Cerebellar cortex (tissue), 1 donor: ENCODE results near the gene ANXA1.
"Not testable (repeated sequence)": the region's sequence is repeated elsewhere in the genome, so short reads cannot be mapped to it uniquely, and the experiment has no call there.

Experiments
- DNase-seq: peaks from one replicate; pipeline ENCODE4 v3.0.0-alpha.2; 2015; ENCODE audit warnings: low spot score

Gene ANXA1

DNA sequence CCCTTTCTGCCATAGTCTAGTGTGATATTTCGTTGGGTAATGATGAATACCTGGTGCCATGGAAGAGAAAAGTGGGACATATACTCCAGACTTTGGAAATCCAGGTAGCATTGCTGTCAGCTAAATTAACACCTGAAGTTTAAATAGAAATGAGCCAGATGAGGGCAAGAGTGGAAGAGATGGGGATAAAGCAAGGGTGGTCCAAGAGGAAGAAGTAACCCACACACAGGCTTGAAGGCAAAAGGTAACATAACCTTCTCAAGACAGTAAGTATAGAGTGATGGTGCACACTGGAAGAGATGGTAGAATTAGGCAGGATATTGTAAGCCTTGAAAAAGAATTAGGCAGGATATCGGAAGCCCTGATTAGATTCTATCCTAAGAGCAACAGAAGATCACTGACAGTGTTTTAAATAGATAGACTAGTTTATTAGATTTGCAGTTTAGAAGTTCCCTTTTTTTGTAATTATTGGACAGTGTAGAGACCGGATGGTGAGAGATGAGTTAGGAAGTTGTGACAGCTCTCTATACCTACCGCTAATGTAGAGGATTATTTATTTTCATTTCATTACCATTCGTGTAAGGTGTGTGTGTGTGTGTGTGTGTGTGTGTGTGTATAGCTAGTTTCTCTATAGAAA lies 16.8 kb downstream of the ANXA1 start:
- DNase-seq, result no peak

DNA sequence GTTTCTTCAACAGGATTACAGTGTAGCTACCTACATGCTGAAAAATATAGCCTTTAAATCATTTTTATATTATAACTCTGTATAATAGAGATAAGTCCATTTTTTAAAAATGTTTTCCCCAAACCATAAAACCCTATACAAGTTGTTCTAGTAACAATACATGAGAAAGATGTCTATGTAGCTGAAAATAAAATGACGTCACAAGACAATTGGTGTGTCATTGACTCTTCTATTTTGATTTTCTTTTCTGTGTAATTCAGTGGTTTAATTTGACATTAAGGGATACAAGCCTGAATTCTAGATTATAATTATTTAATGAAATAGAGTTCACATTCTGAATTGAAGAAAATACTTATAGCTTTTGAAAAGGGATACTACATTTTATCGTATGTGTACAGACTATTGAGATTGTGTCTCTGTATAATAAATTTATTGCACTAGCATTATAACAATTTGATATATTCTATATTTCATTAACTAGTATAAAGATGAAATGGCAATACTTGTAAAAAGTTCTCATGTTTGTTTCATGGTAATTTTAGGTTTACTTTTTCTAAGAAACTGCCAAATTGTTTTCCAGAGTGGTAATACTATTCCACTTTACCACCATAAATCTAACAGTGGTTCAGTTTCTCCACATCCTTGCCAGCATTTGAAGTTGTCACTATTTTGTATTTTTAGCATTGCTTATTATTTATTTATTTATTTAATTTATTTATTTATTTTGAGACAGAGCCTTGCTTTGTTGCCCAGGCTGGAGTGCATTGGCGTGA lies 18.7 kb downstream of the ANXA1 start:
- no peak for DNase-seq

DNA sequence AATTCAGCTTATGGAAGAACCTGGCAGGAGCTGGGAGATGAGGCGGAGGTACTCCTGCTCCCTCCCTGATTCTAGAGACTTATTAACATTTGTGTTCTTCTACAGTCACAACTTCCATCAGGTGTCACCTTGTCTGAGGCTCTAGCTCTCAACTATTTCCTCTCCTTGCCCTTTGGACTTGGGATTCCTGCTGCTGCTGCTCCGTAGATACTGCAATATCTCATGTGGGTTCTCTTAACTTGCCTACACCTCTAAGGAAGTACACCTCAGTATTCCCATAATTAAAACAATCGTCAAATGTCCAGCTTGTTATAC lies 21.2 kb downstream of the ANXA1 start:
- DNase-seq, result no peak

DNA sequence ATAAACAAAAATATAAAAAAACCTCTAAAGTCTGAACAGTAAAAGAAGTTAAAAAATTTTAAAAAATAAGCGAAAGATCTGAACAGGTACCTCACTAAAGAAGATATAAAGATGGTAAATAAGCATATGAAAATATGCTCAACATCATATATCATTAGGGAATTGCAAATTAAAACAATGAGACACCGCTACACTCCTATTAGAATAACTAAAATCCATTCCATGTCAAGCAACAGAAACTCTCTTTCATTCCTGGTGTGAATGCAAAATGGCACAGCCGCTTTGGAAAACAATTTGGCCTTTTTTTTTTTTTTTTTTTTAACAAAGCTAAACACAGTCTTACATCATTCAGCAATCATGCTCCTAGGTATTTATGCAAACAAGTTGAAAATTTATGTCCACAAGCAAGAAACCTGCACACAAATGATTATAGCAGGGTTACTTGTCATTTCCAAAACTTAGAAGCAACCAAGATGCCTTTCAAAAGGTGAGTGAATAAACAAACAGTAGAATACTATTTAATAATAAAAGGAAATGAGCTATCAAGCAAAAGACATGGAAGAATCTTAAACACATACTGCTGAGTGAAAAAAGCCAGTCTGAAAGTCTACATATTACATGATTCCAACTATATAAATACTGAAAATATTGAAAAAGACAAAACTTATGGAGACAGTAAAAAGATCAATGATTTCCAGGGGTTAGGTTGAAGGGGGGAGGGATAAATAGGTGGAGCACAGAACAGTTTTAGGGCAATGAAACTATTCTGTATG lies 22.1 kb downstream of the ANXA1 start:
- no peak for DNase-seq

DNA sequence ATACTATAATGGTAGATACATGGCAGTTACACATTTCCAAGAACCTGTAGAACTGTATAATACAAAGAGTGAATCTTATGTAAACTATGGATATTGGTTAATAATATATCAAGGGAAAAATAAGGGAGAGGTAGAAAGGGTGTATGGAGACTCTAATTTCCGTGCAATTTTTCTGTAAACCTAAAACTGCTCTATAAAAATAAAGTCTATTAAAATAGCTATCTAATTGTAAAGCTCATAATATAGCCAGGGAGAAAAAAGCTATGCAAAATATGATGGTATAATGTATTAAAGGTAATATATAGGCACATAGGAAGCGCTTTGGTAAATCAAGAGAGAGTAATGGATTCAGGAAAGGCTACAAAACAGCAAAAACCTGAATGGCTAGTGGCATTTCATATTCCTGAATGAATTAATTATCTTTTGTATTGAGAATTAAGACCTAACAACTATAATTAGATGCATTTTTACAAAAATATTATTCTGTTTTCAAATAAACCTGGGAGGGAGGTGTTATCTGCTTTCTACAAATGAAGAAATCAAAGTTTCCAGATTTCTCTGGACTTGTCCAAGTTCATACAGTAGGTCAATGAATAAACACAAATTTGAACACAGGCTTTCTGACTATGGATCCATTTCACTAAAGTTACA lies 22.8 kb downstream of the ANXA1 start:
- DNase-seq, result no peak

DNA sequence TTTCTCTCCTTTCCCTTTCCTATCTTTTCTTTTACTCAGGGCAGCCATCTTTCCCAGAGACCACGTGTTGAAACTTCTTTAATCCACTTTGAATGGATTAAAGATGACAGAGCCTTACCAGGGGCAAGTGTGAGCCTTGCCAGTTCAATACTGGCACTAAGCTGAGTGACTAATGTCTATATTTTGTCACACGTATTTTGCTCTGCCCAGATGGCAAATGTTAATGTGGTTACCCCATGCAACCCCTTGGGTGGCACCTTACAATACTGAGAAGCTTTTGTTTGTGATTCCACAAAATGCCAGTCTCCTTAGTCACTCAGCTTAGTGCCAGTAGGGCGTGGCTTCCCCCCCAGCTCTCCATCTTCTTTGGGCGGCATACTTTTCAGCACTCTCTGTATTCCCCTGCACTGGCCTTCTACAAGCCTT lies 24.8 kb downstream of the ANXA1 start:
- no peak for DNase-seq

DNA sequence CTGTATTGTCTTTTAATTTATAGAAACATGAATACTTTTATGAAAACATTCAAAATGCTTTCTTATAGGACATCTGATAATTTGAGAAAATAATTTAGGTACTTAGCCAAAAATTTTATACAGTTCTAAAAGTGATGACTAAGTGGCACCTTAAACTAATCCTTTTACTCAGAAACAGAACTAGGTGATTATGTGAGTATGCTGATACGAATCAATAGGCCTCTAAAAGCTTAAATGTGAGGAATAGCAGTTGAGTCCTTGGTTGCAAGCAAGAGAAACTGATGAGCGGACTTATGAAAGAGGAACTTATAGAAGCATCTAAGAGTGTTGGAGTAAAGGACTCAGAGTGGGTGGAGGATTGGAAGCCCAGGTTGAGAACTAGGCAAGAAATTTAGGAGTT lies 26.4 kb downstream of the ANXA1 start:
- DNase-seq, result no peak

DNA sequence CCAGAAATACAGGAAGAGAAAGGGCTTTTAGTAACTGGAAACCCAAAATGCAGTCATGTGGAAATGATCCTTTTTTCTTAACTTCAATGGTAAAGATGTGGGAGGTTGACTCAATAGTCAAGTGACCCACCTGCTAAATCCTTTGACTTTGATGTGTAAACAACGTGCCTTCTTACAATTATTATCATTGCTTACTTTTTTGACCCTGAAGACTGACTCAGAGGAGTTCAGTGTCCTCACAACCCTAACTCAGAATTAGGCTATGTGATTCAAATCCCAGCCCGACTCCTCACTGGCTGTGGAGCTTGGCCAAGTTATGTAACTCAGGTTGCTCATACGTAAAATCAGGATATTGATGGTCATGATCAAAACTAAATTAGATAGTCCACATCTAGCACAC lies 27.9 kb downstream of the ANXA1 start:
- no peak for DNase-seq

DNA sequence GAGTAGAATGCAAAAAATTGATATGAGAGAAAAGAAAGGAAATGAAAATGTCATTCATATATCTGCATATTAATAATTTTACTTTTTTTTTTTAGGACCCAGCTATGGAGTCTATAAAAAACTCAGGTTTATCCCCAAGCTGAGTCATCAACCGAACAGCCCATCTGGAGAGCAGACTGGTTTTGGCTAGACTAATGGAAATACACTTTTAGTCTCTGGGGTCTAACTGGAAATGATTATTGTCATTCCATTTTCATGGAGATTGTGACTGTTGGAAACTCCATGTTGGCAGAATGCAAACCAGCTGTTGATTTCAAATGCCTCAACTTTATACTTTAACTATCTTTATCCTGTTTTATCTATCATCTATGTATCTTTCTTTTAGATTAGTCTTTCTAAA lies 28.7 kb downstream of the ANXA1 start:
- no peak for DNase-seq

DNA sequence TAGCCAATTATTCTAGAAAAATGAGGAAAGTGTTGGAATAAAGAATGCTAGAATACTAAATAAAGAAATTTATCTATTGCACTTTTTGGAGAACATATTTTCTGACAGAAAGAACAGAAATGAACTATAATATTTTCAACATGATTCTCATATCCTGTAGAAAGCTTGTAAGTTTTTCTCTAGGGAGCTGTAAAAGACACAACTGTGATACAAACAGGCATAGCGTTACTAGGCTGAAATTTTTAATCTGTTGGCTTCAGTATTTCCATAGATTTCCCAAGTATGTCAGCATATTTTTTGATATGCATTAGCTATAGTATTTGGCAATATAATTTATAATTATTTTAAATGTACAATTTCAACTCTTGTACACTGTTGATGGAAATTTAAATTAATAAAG lies 31.3 kb downstream of the ANXA1 start:
- no peak for DNase-seq

DNA sequence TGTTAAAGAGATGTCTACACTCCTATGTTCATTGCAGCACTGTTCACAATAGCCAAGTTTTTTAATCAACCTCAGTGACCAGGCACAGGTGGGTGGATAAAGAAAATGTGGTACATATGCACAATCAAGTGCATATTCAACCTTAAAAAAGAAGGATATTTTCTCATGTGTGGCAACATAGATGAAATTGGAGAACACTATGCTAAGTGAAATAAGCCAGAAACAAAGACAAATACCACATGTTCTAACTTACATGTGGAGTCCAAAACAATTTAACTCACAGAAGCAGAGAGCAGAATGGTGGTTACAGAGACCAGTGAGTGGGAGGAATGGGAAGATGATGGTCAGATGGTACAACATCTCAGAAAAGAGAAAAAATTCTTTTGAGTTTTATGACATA lies 31.8 kb downstream of the ANXA1 start:
- DNase-seq, result no peak

DNA sequence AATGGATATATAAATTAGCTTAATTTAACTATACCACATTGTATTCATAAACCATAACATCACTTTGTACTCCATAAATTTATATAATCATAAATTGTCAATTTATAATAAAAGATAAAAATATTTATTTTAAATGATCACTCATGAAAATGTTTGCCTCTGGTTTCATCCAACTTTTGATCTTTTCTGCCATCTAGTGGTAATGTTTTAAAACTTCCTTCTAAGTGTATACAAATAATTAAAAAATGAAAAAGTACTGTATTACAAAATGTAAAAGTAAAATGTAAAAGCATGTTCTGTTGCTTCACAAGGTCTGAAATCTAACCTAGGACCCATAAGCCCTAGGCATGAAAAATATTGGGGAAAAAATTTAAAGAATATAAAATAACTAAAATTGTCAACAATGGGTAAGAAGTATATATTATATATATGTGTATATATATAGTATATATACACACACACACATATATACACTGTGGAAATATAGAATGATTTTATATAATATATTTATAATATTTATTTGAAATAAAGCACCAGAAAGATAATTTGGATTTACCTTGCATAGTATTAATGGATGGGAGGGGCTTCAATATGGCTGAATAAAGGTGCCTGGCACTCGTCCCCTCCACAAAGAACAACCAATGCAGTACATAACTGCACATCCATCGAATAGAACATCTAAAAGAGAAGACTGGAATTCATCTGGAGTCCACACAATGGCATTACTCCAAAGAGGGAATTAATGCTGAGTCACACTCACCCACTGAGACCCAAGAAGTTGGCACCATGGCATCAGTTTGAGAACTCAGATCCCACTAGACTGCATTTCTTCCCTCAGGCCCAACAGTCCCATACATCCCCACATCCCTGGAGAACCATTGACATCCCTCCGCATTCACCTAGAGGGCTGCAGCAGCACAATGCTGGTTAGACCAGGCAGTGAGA lies 32.5 kb downstream of the ANXA1 start:
- DNase-seq, result peak; percentile 30

DNA sequence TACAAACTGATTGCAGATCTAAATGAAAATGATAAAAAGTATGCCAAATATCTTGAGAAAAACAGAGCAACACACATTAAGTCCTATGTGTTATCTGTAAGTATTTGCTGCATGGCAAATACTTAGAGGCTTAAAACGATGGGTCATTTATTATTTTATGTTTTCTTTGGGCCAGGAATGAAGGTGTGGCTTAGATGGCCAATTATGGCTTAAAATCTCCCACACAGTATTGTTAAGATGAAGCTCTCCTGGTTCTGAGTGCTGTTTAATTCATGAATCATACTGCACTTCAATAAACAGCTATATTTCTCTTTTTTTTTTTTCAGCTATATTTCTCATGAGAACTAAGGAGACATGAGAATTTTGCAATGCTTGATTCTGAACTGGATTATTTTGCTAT lies 39.4 kb downstream of the ANXA1 start:
- DNase-seq, result not testable (repeated sequence)

DNA sequence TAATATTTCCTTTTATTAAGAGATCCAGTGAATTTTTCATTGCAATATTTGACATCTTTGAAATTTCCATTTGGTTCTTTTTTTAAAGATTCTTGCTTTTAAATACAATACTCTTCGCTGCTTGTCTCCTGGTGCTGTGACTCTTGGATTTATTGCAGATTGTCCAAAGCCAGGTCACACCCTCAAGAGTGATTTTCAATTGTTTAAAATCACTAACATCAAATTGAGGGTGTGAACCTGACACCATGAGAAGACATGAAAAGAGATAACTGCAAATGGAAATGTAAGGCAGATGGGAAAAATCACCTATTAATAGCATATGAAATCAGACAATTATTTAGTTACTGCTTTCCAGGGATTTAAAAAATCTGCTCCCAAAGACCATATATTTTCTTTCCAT lies 42.6 kb downstream of the ANXA1 start:
- no peak for DNase-seq

DNA sequence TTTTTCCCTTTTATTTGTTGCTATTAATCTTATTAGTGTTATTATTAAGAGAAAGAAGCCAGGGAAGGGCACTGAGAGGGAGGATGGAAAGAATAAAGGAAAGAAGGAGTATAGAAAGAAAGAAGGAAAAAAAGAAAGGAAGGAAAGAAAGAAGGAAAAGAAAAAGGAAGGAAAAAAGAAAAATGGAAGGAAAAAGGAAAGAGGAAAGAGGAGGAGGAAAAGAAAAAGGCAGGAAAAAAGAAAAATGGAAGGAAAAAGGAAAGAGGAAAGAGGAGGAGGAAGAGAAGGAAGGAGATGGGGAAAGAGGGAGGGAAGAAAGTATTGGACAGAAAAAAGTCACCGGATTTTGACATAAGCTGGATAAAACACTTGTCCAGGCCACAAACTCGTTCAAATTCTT lies 47.8 kb downstream of the ANXA1 start:
- no peak for DNase-seq

DNA sequence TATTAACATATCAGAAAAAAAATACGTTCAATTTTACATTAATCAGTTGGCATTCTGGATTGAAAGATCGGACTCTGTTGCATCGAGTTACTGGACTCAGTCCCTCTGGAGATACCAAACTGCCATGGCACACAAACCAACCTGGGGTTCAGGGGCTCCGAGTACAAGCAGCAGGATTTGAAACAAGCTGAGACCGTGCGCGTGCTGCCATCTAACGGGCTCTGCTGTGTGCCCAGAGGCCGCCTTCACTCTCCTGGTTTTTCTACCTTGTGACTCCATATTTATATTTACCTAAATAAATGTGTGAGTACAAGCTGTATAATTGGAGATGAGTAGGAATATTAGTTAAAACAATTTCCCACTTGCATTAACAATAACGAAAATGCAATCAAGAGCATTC lies 48.2 kb downstream of the ANXA1 start:
- DNase-seq, result peak; percentile 7

DNA sequence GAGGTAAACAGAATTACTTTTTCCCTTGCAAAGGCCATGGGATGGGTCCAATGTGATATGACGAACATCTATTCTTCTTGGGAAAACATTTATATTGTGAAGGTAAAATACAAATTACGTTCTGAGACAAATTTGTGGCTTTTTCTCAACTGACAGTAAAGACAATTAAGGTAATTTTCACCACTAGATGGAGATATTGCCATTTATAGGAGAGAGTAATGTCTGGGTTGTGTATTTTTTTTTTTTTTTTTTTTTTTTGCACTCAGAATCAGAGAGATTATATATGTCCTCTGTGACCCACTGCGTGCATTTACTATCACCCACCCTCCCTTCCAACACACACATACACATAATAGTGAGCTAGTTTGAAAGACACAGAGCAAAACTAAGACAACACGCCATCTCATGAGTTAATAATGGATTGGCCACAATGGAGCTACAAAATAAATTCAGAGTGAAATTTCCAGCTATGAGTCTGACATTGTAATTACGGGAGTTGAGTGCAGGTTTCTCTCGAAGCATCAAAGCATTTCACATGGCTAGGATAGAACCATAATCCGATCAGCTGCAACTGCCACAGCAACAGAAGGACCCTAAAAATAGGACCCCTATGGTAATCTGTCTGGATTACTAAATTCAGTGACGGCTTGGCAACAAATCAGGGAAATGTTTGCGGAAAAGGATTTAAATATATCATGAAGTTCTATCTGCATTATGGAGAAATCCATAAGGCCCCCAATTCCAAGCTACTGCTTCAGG lies 49.2 kb downstream of the ANXA1 start:
- DNase-seq, result peak; percentile 31

DNA sequence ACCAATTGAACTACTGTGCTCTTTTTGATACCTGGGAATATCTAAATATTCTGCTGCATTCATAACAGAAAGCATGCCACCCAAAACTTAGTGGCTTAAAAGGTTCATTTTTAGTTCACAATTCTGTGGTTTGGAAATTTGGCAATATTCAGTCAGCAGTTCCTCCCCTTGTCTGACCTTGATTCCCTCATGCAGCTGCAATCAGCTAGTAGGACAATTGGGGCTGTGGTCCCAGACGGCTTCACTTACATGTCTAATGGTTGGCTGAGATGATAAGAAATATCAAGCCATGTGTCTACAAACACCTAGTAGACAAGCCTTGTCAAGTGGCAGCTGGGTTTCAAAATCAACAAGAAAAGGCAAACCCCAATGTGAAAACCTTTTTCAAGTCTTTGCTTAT lies 51.3 kb downstream of the ANXA1 start:
- DNase-seq, result no peak

DNA sequence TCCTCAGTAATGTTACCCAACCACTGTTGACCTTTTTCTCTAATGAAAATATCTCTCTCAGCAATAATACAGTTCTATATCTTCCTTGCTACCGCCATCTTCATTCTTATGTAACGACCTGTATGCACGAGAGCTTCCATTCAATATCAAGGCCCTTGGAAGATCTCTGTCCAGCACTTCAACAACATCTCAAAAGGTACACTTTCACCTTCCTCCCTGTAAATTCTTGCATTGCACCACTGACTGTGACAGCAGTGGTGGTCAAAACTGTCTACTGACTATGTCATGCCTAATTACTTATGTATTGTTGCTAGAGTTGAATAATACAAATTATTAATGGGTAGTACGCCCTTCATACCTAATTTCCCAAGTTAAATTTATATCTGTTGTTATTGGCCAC lies 53.3 kb downstream of the ANXA1 start:
- no peak for DNase-seq

DNA sequence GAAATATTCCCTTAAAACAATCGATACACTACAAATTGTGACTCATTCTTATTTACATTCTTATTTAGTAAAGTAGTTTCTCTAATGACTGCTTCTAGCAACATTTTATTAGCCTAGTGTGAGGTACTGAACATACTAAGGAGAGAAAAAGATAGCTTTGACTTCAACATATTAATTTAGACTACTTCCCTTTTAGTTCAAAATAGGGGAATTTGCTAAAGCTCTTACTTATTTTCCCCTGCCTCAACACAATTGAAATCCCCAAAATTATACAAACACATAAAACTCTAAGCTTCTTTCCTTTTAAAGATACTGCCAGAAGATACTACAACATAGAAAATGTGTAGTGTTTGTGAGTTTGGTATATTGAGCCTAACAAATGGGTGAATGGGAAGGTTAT lies 55.2 kb downstream of the ANXA1 start:
- DNase-seq, result no peak
